GM19328 (cell line): ENCODE measurements around the gene GPRIN2.
"Not testable (repeated sequence)": the region's sequence is repeated elsewhere in the genome, so short reads cannot be mapped to it uniquely, and the experiment has no call there.

Source experiments
- ATAC-seq: cut with Tn5 transposase; IDR thresholded peaks from one replicate; pipeline ENCODE4 v1.9.1; 2021; ENCODE audit warnings: mild to moderate bottlenecking, moderate library complexity; ENCODE audit not compliant: unreplicated experiment

GPRIN2 gene

DNA sequence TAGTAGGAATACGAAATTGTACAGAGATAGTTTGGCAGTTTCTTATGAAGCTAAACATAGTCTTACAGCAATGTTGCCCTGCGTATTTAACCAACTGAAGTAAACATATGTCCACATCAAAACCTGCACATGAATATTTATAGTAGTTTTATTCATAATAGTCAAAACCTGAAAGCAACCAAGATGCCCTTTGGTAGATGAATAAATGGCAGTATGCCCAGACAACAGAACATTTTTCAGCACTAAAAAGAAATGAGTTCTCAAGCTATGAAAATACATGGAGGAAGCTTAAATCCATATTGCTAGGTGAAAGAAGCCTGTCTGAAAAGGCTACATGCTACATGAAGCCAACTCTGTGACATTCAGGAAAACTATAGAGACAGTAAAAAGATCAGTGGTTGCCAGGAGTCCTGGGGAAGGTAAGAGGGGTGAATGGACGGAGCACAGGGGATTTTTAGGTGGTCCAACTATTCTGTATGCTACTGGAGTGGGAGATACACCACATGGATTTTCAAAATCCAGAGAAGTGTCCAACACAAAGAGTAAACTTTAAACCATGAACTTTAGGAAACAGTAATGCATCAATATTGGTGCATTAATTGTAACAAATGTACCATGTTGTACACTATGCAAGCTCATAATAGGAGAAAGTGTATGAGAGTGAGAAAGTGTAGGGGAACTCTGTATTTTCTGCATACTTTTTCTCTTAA is 17.6 kb downstream of the GPRIN2 start:
- no peak for ATAC-seq

DNA sequence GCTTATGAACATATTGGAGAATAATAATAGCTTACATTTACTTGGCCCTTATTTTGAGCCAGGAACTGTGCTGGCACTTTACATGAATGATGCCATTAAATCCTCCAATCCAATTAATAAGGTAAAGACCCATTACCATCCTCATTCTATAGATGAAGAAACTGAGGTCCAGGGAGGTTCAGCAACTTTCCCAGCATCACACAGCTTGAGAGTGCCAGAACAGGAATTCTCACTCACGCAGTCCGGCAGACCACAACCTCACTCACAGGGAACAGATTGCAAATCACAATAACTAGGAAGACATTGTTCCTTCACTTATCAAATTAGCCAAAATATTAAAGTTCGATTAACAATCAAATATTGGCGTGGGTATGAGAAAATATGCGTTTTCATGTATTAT is 18.3 kb downstream of the GPRIN2 start:
- ATAC-seq = no peak

DNA sequence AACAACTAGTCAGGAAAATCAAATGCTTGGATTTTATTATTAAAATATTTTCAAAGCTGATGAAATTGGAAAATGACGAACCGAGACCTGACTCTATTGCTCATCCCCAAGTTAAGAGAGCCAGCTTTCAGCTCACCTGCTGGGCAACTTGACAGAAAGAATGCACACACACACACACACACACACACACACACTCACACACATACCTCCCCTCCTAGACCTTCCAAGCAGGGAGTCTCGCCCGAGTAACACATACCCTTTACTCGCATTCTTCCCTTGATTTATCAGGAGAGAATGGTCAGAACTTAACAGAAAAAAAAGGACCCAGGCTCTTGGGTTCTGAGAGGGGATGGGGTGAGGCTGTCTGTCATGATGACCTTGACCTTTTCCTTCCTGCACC is 19.1 kb downstream of the GPRIN2 start:
- ATAC-seq = no peak

DNA sequence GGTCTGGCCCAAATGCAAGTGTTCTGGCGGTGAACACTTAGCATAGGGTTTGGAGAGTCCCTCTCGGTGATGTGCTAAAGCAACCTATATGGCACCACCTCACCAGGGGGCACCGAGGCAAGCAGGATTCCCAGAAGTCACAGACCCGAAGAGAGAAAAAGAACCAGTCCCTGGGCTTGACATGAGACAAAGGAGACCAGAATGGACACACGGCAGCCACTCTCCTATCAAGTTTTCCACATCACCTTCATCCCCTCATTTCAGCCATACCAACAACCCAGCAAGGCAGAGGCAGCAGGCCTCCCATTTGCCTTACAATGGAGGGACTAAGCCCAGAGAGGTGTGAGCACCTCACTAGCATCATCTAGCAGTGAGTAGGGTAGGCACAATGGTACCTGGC is 19.7 kb downstream of the GPRIN2 start:
- no peak for ATAC-seq

DNA sequence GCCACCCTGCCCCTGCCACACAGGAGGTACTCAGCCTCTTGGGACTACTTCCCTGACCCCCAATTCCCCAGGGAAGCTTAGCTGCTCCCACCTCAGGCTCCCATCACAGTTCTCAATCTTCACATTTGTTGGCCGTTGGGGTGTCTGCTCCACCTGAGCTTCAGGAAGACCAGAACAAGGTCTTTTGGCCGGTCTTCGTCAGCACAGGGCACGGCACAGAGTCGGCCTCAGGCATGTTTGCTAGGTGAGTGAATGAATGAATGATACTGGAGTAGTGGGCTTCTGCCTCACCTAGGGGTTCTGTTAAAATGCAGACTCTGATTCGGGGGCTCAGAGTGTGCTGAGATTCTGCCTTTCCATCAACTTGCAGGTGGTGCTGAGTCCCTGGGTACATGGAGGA is 20.3 kb downstream of the GPRIN2 start:
- ATAC-seq = no peak

DNA sequence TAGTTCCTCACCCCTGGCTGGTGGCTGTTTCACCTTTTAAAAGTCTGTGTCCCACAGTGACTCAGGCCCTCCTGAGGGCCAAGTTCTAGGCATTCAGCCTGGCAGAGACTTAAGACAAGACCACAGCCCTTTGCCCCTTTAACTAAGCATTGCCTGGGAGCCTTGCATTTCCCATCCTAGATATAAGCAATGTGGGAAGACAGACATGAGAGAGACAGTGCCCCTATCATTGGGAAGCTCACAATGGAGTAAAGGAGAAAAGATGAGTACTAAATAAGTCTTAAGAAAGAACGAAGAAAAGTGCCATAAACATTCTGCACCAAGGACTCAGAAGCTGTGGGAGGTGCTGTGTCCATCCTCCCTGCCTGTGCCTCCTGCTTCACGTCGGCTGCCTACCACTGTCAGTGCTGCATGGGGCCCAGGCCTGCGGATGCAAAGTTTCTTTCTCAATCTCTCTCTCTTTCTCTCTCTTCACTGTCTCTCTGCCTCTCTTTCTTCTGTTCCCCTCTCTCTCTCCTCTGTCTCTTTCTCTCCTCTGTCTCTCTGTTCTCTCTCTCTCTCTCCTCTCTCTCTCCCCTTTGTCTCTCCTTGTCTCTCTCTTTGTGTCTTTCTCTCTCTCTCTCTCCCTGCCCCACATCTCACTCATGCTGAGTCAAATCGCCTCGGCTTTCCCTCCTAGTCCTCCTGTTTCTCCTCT is 21.5 kb downstream of the GPRIN2 start:
- no peak for ATAC-seq

DNA sequence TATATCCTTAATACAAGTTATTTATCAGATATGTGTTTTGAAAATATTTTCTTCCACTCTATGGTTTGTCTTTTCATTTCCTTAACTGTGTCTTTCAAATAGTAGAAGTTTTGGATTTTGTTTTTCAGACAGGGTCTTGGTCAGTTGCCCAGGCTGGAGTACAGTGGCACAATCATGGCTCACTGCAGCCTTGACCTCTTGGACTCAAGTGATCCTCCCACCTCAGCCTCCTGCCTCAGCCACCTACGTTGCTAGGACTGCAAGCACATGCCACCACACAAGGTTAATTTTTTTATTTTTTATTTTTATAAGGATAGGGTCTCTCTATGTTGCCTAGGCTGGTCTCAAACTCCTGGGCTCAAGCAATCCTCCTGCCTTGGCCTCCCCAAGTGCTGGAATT is 24.2 kb downstream of the GPRIN2 start:
- not testable (repeated sequence) for ATAC-seq

DNA sequence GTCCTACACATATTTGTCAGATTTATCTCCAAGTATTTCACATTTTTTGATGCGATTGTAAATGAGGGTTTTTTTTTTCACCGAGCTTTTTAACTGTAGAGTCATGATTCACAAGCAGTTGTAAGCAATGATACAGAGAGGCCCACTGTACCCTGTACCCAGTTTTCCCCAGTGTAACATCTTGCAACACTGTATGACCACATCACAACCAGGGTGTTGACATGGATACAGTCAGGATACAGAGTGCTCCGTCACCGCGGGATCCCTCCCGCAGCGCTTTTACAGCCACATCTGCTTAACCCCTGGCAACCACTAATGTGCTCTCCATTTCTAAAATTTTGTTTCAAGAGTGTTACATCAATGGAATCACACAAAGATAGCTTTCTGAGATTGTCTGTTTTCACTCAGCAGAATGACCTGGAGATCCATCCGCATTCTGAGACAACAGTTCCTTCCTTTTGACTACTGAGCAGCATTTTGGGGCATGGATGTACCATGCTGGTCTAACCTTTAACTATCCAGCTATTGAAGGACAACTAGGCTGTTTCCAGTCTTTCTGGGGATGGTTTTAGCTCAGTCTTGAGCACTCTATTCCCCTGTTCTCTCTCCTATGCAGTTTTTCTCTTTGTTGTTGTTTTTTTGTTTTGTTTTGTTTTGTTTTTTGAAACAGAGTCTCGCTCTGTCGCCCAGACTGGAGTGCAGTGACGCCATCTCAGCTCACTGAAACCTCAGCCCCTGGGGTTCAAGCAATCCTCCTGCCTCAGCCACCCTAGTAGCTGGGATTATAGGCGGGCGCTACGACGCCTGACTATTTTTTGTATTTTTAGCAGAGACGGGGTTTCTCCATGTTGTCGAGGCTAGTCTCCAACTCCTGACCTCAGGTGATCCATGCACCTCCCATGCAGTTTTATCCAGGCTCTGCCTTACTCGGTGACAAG is 25.9 kb downstream of the GPRIN2 start:
- no peak for ATAC-seq

DNA sequence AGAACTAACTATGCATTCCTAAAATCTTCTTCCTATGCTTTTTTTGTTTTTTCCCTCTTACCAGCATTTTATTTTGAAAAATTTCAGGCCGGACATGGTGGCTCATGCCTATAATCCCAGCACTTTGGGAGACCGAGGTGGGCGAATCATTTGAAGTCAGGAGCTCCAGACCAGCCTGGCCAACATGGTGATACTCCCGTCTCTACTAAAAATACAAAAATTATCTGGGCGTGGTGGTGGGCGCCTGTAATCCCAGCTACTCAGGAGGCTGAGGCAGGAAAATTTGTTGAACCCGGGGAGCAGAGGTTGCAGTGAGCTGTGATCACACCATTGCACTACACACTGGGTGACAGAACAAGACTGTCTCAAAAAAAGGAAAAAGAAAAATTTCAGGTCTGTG is 26.7 kb downstream of the GPRIN2 start:
- ATAC-seq = not testable (repeated sequence)

DNA sequence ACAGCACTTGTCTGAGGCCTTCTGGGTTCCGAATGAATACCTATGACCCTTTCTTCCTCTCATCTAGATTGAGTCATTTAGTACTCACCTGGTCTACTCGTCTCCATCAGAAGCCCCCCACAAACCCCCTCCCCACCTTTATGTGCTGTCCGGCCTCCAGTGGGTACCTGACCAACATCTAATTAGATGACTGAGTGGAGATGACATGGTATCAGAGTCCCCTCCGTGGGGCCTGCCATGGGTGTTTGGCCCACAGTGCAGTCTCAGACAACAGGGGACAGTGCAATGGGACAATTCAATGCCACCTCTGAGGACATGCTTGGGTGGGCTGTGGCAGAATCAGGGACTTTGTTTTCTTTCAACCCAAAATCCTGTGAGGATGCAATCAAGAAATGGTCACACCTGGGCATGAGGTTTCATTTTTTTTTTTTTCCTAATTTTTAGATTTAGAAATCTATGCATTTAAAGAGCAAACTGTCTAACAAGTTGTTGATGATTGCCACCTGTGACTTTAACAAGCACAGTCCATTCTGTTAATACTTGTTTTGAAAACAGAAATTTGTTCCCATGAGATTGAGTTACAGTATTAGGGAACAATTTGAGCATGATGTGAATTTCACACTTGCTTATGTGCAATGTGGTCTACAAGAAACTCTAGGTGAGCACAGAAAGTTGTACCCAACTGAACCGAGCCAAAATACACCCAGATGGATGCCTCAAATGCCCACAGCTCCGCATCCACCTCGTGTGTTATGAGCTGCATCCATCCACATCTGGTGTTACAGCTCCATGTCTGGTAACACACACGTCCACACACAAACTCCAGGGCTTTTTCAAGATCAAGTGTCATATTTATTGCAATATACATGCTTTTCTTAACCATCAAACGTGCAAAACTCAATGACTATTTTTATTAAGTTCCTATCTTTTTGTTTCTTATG is 27.5 kb downstream of the GPRIN2 start:
- ATAC-seq = no peak

DNA sequence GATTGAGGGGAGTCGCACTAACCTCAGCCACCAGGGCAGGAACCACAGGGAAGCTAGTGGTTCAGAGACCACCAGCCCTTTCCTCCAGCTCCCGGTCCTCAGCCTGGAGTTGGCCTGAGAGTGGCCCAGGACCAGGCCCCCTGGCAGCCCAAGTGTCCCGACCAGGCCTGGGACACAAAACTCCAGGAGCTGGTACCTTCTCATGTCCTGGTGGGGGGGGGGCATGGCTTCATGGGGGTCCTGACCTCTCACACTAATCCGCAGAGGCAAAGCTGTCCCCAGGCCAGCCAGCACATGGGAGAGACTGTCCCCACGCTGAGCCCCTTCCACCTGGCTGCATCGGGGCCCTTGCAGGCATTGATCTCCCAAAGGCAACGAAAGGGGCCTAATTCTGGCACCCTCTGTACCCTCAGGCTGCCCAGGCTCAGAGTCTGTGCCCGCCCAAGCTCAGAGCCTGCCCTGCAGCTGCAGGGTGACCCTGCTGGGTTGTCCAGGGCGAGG is 28.2 kb downstream of the GPRIN2 start:
- no peak for ATAC-seq

DNA sequence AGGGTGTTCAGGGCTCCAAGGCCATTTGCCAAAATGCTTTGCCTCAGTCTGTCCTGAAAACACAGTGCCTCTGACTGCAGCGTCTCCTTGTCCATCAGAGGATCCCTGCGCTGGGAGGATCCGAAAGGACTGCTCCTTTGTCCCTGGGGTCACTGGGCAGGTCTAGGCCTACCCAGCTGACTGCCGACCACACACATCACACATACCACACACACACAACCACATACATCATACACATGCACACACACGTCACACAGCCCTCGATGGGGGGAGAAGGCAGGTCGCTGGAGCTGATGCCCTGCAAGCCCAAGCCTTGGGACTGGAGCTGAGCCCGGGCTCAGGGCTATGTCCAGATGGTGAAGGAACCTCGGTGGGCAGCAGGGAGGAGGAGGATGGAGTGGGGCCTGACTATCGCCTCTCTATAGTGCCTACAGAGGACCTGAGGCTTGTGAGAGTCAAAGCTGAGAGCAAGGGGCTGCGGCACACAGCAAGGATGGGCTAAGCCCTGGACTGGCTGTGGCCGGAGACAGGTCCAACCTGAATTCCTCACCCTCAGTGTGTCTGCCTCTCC is 29.1 kb downstream of the GPRIN2 start:
- ATAC-seq = no peak

DNA sequence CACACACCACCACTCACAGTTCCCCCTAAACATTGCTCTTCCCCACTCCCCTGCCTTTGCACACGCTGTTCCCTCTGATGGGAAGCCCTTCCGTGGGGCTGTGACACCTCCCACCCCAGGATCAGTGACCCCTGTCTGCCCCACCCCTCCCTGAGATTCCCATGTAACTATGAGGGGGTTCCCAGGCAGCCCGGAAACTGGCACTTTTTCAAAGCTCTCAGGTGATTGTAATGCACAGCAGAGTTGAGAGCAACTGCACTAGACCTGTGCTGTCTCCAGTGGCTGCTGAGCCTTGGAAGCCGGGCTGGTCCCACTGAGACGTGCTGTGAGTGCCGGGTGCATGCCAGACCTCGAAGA is 29.8 kb downstream of the GPRIN2 start:
- no peak for ATAC-seq

DNA sequence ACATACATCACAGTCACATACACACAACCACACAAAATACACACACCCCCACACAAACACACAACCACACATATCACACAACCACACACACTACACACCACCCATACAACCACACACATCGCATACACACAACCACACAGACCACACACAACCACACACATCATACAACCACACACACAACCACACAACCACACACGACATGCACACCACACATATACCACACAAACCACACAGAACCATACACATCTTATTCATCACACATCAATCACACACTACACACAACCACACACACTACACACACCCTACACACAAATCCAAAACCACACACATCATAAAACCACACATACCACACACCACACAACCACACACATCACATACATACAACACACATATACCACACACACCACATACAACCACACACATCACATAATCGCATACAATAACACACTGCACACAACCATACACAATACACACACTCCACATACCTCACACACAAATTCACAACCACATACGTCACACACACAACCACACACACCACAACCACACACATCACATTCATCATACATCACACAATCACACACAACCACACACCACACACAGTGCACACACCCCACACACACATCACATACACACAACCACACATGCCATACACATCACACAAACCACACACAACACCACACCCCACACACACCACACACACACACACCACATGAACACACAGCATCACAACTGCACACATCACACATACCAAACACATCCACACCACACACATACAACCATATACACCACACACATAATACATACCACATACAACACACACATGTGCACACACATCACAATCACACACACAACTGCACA is 30.4 kb downstream of the GPRIN2 start:
- no peak for ATAC-seq

DNA sequence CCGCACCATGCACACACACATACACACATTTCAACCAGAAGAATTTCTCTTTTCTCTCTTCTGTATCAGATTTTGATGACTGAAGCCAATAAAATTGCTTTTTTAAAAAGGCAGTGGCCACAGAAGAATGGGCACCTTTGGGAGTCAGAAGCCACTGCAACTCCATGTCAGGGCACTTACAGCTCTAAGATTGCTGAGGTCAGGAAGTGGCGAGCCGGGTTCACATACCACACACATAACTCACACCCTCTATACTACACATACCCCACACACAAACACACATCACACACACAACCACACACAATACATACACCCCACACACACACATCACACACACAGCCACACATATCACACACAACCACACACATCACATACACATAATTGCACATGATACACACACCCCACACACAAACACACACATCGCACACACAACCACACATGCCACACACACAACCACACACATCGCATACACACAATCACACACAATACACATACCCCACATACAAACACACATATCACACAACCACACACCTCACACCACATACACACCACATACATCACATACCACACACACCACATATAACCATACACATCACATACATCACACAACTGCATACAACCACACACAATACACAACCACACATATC is 31.2 kb downstream of the GPRIN2 start:
- no peak for ATAC-seq

DNA sequence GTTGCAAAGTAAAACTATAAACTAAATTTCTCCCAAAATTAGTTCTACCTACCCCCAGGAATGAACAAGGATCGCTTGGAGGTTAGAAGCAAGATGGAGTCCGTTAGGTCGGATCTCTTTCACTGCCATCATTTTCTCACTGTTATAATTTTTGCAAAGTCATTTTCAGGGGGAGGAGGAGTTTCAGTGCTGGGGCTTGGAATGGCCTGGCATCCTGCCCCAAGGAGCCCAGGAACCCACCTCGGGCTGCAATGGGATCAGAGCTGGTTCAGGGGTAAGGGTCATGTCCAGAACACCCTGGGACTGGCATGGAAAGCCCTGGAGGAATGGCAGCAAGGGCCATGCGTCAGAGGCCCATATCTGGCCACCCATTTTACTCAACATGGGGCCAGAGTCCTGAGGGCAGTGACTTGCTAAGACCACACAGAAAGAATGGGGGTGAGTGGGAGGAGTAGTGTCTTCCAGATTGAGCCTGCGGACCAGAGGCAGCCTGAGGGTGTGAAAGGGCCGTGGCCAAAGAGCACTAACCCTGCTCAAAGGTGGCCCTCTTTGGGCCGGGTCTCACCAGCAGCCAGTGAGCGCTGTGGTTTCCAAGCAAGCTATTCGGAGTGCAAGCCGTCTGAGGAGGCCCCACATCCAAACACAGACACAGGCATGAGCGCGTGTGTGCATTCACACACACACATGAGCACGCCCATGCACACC is 31.8 kb downstream of the GPRIN2 start:
- no peak for ATAC-seq

DNA sequence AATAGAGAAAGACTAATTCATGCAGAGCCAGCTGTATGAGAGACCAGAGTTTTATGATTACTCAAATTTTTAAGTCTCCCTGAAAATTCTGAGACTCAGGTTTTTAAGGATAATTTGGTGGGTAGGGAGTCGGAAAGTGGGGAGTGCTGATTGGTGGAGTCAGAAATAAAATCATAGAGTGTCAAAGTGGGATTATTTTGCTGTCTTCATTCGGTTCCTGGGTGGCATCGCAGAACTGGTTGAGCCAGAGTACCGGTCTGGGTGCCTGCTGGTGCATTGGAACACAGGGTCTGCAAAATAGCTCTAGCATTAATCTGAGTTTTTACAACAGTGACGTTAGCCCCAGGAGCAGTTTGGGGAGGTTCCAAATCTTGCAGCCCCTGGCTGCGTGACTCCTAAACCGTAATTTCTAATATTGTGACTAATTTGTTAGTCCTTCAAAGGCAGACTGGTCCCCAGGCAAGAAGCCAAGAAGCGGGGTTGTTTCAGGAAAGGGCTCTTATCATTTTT is 32.4 kb downstream of the GPRIN2 start:
- no peak for ATAC-seq
